Neural cell (in vitro differentiated cells): ENCODE results near the gene ARHGEF12.

Source experiments
- EP300 ChIP-seq: fragments of 450-650 bp; conservative IDR thresholded peaks from 2 replicates; pipeline ENCODE4 v1.6.1; 2014; ENCODE audit warnings: antibody characterized with exemption, mild to moderate bottlenecking, moderate library complexity; ENCODE audit not compliant: poor library complexity, severe bottlenecking
- RAD21 ChIP-seq: fragments of 450-650 bp; conservative IDR thresholded peaks from 2 replicates; pipeline ENCODE4 v1.6.1; 2014; ENCODE audit warnings: antibody characterized with exemption, mild to moderate bottlenecking, moderate library complexity
- SMC3 ChIP-seq: fragments of 450-650 bp; conservative IDR thresholded peaks from 2 replicates; pipeline ENCODE4 v1.6.1; 2014; ENCODE audit warnings: antibody characterized with exemption, mild to moderate bottlenecking, moderate library complexity; ENCODE audit not compliant: poor library complexity
- TF ChIP-seq, protein P1 (sequence below): fragments of 450-650 bp; IDR thresholded peaks from 2 replicates; pipeline ENCODE4 v1.5.1; 2014; ENCODE audit warnings: antibody characterized with exemption, mild to moderate bottlenecking, moderate library complexity; ENCODE audit not compliant: poor library complexity, severe bottlenecking

DNA sequence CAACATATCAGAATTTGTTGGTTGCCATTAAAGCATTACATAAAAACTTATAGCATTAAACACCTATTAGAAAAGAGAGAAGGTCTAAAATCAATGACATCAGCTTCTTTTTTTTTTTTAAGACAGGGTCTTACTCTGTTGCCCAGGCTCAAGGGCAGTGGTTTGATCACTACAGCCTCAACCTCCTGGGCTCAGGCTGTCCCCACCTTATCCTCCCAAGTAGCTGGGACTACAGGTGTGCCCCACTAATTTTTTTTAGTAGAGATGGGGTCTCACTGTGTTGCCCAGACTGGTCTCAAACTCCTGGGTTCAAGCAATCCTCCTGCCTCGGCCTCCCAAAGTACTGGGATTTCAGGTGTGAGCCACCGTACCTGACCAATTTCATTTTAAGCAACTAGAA lies 57.9 kb downstream of the ARHGEF12 start:
- TF ChIP-seq EP300 = no peak
- TF ChIP-seq, protein P1, sequence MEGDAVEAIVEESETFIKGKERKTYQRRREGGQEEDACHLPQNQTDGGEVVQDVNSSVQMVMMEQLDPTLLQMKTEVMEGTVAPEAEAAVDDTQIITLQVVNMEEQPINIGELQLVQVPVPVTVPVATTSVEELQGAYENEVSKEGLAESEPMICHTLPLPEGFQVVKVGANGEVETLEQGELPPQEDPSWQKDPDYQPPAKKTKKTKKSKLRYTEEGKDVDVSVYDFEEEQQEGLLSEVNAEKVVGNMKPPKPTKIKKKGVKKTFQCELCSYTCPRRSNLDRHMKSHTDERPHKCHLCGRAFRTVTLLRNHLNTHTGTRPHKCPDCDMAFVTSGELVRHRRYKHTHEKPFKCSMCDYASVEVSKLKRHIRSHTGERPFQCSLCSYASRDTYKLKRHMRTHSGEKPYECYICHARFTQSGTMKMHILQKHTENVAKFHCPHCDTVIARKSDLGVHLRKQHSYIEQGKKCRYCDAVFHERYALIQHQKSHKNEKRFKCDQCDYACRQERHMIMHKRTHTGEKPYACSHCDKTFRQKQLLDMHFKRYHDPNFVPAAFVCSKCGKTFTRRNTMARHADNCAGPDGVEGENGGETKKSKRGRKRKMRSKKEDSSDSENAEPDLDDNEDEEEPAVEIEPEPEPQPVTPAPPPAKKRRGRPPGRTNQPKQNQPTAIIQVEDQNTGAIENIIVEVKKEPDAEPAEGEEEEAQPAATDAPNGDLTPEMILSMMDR = no peak
- no peak for TF ChIP-seq SMC3
- TF ChIP-seq RAD21 = no peak
